Transverse colon (tissue), 4 donors: Measurements from ENCODE around the gene TPD52L1.

Experiments
- EP300 ChIP-seq: sonication (generic); formaldehyde crosslinking; IDR thresholded peaks from one replicate; pipeline ENCODE4 v1.6.1; 2017; ENCODE audit warnings: antibody characterized with exemption, low read depth
- POLR2AphosphoS5 ChIP-seq, 3 donors: sonication (generic); formaldehyde crosslinking; IDR thresholded peaks; one replicate each; pipeline ENCODE4 v1.6.1; 2016; ENCODE audit warnings: antibody characterized with exemption in 3 of 3
- TF ChIP-seq, protein P1 (sequence below), 5 experiments: fragments of 200-600 bp in 3 of 5; fragments of 450-650 bp in 2 of 5; sonication (generic) in 3 of 5; IDR thresholded peaks; 1 replicate in 2 of 5; 2 replicates in 3 of 5; pipeline ENCODE4 v1.5.1; 2016 to 2017; ENCODE audit warnings: antibody characterized with exemption in 5 of 5, inconsistent platforms in 3 of 5, mild to moderate bottlenecking in 2 of 5, moderate library complexity in 1 of 5

GRCh38 chr6:125264476-125264875 is 110.9 kb downstream of the TPD52L1 start:
- TF ChIP-seq, protein P1, sequence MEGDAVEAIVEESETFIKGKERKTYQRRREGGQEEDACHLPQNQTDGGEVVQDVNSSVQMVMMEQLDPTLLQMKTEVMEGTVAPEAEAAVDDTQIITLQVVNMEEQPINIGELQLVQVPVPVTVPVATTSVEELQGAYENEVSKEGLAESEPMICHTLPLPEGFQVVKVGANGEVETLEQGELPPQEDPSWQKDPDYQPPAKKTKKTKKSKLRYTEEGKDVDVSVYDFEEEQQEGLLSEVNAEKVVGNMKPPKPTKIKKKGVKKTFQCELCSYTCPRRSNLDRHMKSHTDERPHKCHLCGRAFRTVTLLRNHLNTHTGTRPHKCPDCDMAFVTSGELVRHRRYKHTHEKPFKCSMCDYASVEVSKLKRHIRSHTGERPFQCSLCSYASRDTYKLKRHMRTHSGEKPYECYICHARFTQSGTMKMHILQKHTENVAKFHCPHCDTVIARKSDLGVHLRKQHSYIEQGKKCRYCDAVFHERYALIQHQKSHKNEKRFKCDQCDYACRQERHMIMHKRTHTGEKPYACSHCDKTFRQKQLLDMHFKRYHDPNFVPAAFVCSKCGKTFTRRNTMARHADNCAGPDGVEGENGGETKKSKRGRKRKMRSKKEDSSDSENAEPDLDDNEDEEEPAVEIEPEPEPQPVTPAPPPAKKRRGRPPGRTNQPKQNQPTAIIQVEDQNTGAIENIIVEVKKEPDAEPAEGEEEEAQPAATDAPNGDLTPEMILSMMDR (IDR thresholded peaks at IDR 0.05) = no peak
- no peak for TF ChIP-seq POLR2AphosphoS5 (IDR thresholded peaks at IDR 0.05)
- TF ChIP-seq EP300 = no peak
